ENCODE results near the gene GRIA4.

GRIA4 gene

GRCh38 chr11:105793092-105793491 is 183.2 kb downstream of the GRIA4 start:
- DNase-seq, result no peak

DNA sequence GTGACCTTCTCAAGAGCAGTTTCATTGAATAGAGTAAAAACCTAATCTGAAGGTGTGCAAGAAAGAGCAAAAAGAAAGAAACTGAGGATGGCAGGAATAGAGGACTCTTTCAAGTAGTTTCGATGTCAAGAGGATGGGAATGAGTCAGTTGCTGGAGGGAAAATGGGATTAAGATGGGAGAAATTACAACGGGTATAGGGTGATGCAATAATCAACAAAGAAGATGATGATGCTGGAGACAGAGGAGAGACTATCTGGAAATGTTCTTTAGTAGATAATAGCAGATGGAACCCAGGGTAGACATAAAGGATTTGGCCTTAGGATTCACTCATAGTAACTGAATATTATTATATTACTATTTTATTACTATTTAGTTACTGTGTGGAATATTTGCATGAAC is 189.4 kb downstream of the GRIA4 start:
- no peak for DNase-seq

DNA sequence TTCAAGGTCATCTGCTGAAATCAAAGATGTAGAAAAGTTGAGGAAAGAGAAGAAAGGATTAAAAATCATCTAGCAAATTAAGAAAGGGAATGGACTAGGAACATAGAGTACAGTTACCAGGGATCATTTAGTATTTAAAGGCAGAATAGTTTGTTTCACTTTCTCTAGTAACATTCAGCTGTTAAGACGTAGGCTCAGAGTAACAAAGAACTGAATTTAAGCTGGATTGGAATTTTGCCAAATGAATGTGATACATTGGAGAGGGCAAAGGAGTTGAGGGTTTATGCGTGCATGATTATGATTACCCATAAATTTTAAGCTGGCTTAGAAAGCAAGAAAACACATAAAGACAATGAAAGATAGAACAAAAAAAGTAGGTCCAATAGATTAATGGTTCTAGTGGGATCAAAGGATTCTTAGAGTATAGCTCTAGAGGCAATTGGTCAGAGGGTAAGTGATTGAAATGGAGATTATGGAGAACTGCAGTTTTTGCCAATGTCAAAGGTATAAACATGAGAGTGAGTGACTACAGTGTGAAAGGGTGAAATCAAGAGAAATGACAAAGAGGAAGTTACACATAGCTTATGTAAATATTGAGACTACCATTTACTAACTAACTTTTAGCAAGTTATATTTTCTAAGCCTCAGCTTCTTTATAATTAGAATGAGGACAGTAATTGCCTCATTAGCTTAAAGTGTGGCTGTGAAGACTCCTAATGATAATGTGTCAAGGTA is 190.0 kb downstream of the GRIA4 start:
- DNase-seq, result no peak

- DNase-seq, result no peak
Measured at GRCh38 chr11:105802390-105802789, 192.5 kb downstream of the GRIA4 start.

DNA sequence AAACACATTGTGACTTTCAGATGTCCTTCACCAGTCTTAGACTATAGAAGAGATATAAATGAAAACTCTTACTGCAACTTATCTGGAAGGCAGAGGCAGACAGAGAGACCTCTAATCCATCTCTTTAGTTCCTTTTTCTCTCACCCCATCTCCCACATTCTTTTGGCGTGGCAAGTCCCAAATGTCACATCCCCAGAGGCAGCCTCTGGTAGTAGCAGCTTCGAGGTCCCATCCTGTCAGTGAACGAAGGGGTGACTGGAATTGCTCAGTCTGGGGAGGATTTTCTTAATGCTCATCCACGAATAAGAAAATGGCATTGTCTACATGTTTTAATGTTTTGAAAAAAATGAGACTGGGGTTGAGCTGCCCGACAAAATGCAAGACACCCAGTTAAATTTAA is 201.4 kb downstream of the GRIA4 start:
- DNase-seq, result no peak

DNA sequence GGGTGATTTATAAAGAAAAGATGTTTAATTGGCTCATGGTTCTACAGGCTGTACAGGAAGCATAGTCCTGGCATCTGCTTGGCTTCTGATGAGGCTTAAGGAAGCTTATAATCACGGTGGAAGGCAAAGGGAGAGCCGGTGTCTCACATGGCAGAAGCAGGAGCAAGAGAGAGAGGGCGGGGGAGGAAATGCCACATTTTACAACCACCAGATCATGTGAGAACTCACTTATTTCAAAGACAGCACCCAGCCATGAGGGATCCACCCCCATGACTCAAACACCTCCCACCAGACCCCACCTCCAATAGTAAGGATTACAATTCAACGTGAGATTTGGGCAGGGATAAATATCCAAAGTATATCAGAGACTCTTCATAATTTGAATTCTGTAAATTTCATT is 211.5 kb downstream of the GRIA4 start:
- no peak for DNase-seq

GRCh38 chr11:105821781-105822180 is 211.9 kb downstream of the GRIA4 start:
- no peak for DNase-seq

GRCh38 chr11:105823495-105824033 is 213.7 kb downstream of the GRIA4 start:
- no peak for DNase-seq

DNA sequence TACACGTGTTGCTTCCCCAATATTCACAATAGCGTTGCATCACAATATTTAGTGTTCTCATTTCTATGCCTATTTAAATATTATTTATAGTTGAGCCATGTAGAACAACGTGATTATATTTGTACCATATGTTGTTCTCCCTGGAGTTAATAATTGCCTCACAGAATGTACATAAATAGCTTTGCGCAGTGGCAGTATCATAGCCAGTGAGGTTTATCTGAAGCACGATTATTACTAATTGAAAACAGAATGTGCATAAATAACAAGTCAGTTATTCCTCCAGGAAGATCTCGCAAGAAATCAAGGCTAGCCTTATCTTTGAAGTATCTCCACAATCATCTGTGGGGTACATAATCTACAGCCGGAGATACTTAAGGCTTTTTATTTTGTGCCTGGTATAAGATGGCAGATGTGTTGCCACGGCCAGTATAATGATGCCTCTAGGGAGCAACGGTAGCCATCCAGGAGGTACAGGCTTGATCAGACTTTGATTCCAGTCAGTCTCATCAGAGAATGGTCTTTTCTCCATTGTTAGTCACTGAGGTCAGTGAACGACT is 214.7 kb downstream of the GRIA4 start:
- no peak for DNase-seq

GRCh38 chr11:105825141-105825540 is 215.3 kb downstream of the GRIA4 start:
- no peak for DNase-seq

- DNase-seq, result no peak
Measured at GRCh38 chr11:105827906-105828305, 218.0 kb downstream of the GRIA4 start.

DNA sequence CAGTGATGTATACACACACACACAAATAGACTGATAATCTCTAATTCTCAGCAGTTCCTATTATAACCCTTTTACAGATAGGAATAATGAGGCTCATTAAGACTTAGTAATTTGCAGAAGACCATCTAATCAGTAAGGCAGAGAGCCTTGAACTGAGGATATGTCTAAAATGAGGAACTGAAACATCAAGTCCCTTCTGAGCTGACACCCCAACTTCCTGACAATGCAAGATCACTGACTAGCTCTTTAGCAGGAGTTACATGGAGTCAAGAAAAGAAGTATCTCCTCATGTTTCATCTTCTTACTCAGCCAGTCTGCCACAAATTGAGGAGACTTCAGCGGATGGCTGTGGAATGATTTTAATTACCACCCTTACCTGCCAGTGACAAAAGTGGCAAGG is 219.2 kb downstream of the GRIA4 start:
- no peak for DNase-seq

DNA sequence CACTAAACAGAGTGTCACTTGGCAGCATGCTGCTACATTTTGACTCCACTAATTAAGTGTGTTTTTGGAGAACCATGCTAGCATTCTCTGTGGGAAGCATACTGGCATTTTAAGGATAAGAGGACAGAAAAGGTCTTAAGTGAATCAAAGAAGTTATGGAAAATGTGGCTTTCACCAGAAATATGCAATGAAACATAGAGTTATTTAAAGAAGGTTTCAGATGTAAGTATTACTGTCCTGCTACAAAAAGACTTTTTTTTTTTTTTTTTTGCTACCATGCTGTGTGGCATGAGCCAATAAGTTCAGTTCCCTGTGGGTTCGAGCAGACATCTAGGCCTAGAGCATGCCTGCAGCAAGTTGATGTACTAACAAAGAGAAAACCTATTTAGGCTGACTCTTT is 224.6 kb downstream of the GRIA4 start:
- no peak for DNase-seq

DNA sequence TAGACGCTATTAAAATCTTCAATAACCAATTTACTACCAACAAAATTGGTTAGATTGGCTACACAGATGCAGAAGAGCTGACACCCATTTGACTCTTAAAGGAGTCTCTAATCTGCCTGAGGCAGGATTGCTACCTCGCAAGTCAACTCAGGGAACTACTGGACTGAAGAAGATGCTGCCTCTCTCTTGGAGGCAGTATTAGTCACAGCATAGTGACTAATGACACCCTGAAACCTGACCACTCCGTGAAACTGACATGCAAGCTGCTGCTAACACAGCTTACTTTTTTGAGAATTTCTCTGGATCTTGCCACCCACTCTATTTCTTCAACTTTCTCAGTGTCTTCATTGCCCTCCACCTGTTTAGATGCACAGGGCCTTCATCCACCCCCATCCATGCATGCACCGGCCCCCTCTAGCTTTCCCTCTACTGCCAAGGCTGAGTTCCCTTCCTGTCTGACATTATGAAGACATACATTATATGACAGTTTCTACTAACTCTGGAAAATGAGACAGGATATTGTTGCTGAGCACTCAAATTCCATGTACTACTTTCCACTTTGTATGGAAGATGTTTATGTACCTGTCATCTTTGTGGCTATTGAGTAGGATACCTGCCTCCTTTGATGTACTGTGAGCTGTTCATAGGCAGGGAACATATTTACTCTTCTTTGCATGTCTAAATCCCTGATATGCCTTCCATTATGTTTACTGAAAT is 229.0 kb downstream of the GRIA4 start:
- no peak for DNase-seq

GRCh38 chr11:105840391-105840790 is 230.5 kb downstream of the GRIA4 start:
- no peak for DNase-seq

GRCh38 chr11:105852403-105852802 is 242.5 kb downstream of the GRIA4 start:
- DNase-seq, result no peak

- DNase-seq, result no peak
Measured at GRCh38 chr11:105854269-105854668, 244.4 kb downstream of the GRIA4 start.

DNA sequence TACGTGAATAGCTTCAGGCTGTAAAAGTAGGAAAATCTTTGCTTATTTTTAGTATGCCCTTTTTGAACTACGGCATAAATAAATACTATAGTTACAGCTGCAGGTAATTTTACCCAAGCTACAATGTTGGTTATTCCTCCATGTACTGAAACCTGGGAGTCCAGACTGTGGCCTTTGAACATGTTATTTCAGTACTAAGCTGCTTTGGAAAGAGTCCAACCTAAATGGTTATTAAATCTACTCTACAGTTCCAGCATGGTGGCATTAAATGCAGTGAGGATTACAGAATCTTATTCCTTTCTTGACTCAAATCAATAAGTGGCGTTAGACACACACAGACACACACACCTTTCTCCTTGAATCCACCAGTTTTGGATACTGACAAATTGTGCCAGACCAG is 247.1 kb downstream of the GRIA4 start:
- no peak for DNase-seq

GRCh38 chr11:105857728-105858127 is 247.9 kb downstream of the GRIA4 start:
- no peak for DNase-seq

DNA sequence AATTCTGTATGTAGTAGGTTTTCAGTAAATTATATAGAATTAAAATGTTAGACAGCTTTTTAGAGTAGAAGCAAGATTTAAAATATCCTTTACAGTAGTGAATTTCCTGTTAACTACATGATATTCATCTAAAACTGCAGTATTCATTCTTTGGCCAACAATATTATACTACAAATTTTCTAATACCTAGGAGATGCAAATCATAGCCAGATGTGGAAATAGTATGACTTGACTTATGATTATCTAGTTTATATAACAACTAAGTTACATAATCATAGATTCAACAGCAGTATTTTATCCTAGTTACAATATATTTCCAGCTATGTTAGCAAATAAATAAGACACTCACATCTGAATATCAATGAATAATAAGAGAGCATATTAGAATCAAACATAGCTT is 249.0 kb downstream of the GRIA4 start:
- DNase-seq, result no peak

DNA sequence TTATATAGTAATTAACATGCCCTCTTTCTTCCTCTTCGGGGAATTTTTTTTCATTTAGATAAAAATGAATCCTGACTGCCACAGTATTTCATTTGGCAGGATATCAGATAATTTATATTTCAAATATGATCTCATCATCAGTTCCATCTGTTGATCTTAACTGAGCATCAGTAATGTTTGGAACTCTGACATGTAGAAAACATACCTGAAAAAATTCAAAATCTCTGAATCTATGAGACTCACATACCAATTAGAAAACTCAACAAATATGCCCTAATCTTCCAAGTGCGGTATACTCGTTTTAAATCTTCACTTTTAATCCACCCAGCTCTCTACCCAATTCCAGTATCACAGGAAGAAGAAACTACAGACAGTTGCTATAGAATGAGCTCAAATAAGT is 250.2 kb downstream of the GRIA4 start:
- DNase-seq, result no peak

DNA sequence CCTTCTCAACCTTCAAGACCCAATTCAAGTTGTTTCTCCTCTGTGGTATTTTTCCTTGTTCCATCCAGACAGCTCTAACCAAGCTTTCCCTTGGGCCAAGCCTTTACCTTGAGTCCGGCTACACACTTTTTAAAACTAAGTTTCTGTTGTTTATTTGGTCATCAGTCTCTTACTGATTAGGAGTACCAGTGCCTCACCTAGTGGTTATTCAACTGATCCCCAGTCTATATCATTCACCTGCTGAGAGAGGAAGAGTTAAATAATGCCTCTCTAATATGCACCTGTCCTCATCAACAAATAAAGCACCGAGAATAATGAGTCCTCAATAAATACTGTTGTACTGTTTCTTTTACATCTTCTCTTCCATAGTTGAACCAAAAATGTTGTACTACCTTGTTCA is 251.4 kb downstream of the GRIA4 start:
- DNase-seq, result no peak

DNA sequence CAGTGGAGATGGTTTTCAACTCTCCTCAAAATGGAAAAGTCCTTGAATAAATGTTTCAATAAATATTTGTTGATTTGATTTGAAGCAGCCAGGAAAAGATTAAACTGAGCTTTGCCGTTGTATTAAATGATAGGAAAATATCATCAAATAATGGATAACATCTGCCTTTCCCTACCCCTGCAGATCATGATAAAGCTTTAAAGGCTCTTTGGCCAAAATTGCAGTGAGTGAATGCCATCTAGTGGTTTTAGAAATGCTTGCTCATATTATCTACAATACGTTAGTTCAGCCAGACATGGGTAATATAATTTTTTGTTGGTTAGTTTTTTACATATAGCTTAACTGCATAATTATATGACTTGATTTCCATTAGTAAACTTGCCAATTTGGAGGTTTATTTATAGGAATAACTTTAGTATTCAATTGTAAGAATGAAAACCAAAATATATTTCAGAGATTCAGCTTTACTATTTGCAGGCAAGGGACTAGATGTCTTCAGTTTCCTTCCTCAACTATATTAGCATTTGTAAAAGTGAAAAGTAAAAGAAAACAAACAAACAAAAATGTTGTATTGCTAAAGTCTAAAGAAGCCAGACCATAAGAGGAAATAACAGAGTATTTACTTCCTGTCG is 253.0 kb downstream of the GRIA4 start:
- DNase-seq, result peak; percentile 47

DNA sequence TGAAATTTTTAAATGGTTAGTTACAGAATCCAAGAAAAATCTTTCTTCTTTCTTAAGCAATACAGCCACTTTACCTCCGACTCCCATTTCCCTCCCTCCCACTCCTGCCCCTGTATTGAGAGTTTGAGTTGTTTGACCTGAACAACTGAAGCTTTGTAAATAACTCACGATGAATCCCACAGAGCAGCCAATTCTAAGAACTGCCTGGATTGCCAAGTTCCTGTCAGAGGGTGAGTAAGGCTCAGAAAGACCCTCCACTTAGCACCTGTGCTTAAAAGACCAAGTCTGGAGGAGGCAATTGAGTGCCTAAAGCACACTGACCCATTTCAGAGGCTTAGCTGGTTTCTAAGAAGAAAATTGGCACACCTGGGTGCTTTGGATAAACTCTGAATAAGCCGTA is 253.7 kb downstream of the GRIA4 start:
- DNase-seq, result no peak
